Measurements from ENCODE around the gene GTF2IRD1.

GRCh38 chr7:74518041-74518440, 64.3 kb downstream of the GTF2IRD1 start:
- TF ChIP-seq DMAP1 (CRISPR knock-in tag; IDR thresholded peaks at IDR 0.05) (no peak), AHR (CRISPR knock-in tag; IDR thresholded peaks at IDR 0.05) (no peak), PRDM10 (CRISPR knock-in tag; IDR thresholded peaks at IDR 0.05; ENCODE audit: low read depth) (no peak), RAD21 (CRISPR knock-in tag; IDR thresholded peaks at IDR 0.05) (no peak), NCOA5 (CRISPR knock-in tag; IDR thresholded peaks at IDR 0.05) (no peak), CTCF (CRISPR knock-in tag; IDR thresholded peaks at IDR 0.05) (no peak), SRSF1 (optimal IDR thresholded peaks at IDR 0.05; ENCODE audit: low read depth, low read length) (no peak), ZFP91 (CRISPR knock-in tag; IDR thresholded peaks at IDR 0.05; ENCODE audit: borderline replicate concordance) (no peak), ZNF780A (CRISPR knock-in tag; IDR thresholded peaks at IDR 0.05) (no peak), SIN3B (IDR thresholded peaks at IDR 0.05; ENCODE audit: low read length) (no peak), THAP7 (CRISPR knock-in tag; IDR thresholded peaks at IDR 0.05) (no peak)
